Heart right ventricle (tissue), 16 donors: ENCODE measurements around the gene TMEM164. TPM values are rescaled to one million over a fixed set of nuclear protein-coding genes. Genes with fewer than 3 reads are reported as not detected.
A peak's percentile ranks its signal among the peaks of the same experiment; 100 is the strongest.

ENCODE experiments used
- ATAC-seq, 8 donors: fragments of 200-7000 bp; cut with Tn5 transposase; one replicate each; pipeline ENCODE4 v1.9.1; 2020; ENCODE audit warnings: mild to moderate bottlenecking in 8 of 8, moderate library complexity in 8 of 8, moderate number of reproducible peaks in 1 of 8
- DNase-seq, 2 donors: peaks; one replicate each; pipeline ENCODE4 v3.0.0-alpha.2; 2020
- H3K27ac ChIP-seq, 10 donors: fragments of 200-600 bp; sonication (generic) in 2 of 10; one replicate each; pipeline versions ENCODE4 v1.5.0 to v1.8.0; 2020 to 2022; ENCODE audit warnings: mild to moderate bottlenecking in 3 of 10
- H3K27me3 ChIP-seq, 7 donors: fragments of 200-600 bp; one replicate each; pipeline ENCODE4 v1.8.0; 2021 to 2022; ENCODE audit warnings: mild to moderate bottlenecking in 2 of 7
- H3K36me3 ChIP-seq, 9 donors: fragments of 200-600 bp; sonication (generic) in 1 of 9; one replicate each; pipeline versions ENCODE4 v1.5.0 to v1.8.0; 2020 to 2022; ENCODE audit warnings: mild to moderate bottlenecking in 2 of 9
- H3K4me1 ChIP-seq, 9 donors: fragments of 200-600 bp; sonication (generic) in 1 of 9; one replicate each; pipeline versions ENCODE4 v1.5.0 to v1.8.0; 2020 to 2022; ENCODE audit warnings: mild to moderate bottlenecking in 4 of 9
- H3K4me3 ChIP-seq, 10 donors: fragments of 200-600 bp; sonication (generic) in 2 of 10; one replicate each; pipeline versions ENCODE4 v1.5.0 to v1.8.0; 2020 to 2022; ENCODE audit warnings: mild to moderate bottlenecking in 7 of 10, moderate library complexity in 2 of 10
- H3K9me3 ChIP-seq, 11 donors: fragments of 200-600 bp in 10 of 11; sonication (generic) in 2 of 11; one replicate each; pipeline versions ENCODE4 v1.5.0 to v1.8.0; 2013 to 2022; ENCODE audit warnings: mild to moderate bottlenecking in 2 of 11, control low read depth in 1 of 11, moderate library complexity in 1 of 11
- WGBS, 2 donors: extraction: QIAGEN DNeasy Blood & Tissue Kit; methylation state at CpG; one replicate each; pipeline ENCODE4 v1.1.7; 2013; ENCODE audit warnings: inconsistent platforms in 1 of 2; 5-methylcytosine and 5-hydroxymethylcytosine counted together
- intact Hi-C, 10 donors: fragments of 100-400 bp; cut with DNase I; formaldehyde crosslinking; loops; one replicate each; pipeline versions ENCODE4 v1.11.1 to v1.14.2; 2022
- polyA plus RNA-seq, 2 donors: library from polyadenylated mRNA; stranded (reverse); fragments of 200-250 nt; gene quantifications; one replicate each; pipeline ENCODE4 v1.2.3, GENCODE V29; 2013
- total RNA-seq, 10 donors: library from RNA; stranded (reverse); fragmentation: NEBNext Ultra II Directional in 3 of 10; extraction: Animal tissue kit (Norgen Biotek cat#: 25700) in 3 of 10; gene quantifications; one replicate each; pipeline versions ENCODE4 v1.2.1 to v1.2.4, GENCODE V29; 2021 to 2023
- TF ChIP-seq, protein P1 (sequence below), 9 donors: fragments of 200-600 bp; sonication (generic) in 2 of 9; IDR thresholded peaks; one replicate each; pipeline versions ENCODE4 v1.5.0 to v1.8.0; 2021 to 2022; ENCODE audit warnings: antibody characterized with exemption in 9 of 9, mild to moderate bottlenecking in 5 of 9, moderate library complexity in 1 of 9
- donor health status: Arrhythmogenic right ventricular cardiomyopathy.
- donor health status: ischemic (EF 13 %, LVEDD 7.1; RV severe dilation, severe dysfunction).
- donor health status: healthy with polysubstance abuse.
- donor health status: DM: no; HTN: yes; CAD: no.
- donor health status: DM: no; HTN: no; CAD: no.
- donor health status: ischemic (EF 25% LVEDD 6.9; RV normal size, moderate dysfunction).
- donor health status: ischemic (EF 25% LVEDD 5.7; RV mildly dilated, moderate dysfunction).
- donor health status: healthy.
- donor health status: DM: yes; HTN: yes; CAD: no.
- donor health status: Ischemic cardiomyopathy.
- donor health status: ischemic (EF 35%, LVEDD 5.7; RV mildly dilated, moderate dysfunction).
- donor health status: nonischemic (EF 11% LVEDD 7.7; RV severe dilation, severe dysfunction).
- donor health status: DM: yes; HTN: yes; CAD: no.
- donor health status: PGD.
- donor health status: ischemic (EF 29% LVEDD 5.4; RV normal size, mild dysfunction).
- donor health status: nonischemic (EF 23%, LVEDD 6.1; RV moderate dilation, normal function).

TMEM164 gene
- total and polyA plus RNA-seq, 12 donors = 9.7 to 60.6 (median 48.1) TPM

DNA sequence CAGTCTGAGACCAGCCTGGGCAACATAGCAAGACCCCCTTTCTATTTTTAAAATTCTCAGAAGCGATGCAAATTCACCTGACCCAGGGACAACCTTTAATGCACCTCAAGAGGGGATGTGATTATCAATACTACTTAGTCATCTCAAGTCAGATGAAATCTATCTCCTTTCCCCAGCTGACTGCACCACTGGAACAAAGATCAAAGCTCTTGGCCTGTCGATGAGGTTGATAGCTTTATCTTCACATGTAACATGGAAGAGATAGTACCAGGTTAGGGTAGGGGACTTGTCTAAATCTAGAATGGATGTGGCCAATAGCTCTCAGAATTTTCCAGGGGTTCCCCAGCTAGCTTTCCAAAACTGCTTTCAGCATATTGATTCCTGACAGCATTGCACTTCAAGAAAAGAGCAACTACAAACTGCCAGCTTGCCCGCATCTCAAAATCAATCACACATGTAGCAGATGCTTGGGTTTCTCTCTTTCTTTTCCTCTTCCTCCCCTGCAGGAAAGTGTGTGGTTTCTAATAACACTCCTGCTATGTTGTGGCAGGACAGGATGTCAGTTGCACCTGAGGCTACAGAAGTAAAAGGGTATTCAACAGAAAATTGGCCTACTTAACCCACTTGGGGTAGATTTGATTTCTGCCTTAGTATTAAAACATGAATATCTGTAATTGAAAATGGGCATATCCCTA, 12.2 kb upstream of the TMEM164 start:
- ATAC-seq (no peak), DNase-seq (no peak)
- WGBS, 2 donors = 59 to 71% methylated on average over 3 of the region's 3 CpGs
- Histone ChIP-seq H3K27ac (no peak overlapping the region), H3K27me3 (peaks cover 0 to 20% (median 0%) of the 10 kb centered on the region in 7 donors), H3K4me1 (no peaks in the 10 kb centered on the region), H3K9me3 (no peaks in the 10 kb centered on the region), H3K4me3 (no peak overlapping the region), H3K36me3 (no peaks in the 10 kb centered on the region)
- TF ChIP-seq, protein P1, sequence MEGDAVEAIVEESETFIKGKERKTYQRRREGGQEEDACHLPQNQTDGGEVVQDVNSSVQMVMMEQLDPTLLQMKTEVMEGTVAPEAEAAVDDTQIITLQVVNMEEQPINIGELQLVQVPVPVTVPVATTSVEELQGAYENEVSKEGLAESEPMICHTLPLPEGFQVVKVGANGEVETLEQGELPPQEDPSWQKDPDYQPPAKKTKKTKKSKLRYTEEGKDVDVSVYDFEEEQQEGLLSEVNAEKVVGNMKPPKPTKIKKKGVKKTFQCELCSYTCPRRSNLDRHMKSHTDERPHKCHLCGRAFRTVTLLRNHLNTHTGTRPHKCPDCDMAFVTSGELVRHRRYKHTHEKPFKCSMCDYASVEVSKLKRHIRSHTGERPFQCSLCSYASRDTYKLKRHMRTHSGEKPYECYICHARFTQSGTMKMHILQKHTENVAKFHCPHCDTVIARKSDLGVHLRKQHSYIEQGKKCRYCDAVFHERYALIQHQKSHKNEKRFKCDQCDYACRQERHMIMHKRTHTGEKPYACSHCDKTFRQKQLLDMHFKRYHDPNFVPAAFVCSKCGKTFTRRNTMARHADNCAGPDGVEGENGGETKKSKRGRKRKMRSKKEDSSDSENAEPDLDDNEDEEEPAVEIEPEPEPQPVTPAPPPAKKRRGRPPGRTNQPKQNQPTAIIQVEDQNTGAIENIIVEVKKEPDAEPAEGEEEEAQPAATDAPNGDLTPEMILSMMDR (IDR thresholded peaks at IDR 0.05) = no peak
- intact Hi-C loops = loop anchor here in 1 of 10 donors (5.0 kb wide), 1 partner anchor 63 kb away; no protein-coding TSS in a partner anchor

DNA sequence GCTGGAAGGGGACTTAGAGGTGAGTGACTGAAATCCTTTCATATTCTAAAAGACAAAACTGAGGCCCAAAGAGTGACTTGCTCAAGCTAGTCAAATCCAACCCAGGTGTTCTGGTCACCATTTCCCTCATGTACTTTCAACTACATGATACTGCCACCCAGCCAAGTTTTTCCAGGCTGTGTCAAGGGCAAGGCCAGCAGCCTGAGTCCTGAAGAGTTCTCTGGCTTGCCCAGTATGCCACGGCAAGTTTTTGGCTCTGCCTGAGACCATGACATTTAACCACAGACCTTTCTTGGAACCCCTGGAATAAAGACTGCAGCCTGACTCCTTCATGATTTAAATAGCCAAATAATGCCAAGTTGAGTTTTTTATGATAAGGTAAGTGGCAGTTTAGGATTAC, 10.7 kb upstream of the TMEM164 start:
- no peaks in the 10 kb centered on the region for H3K4me1 ChIP-seq
- intact Hi-C loops = loop anchor here in 1 of 10 donors (5.0 kb wide), 1 partner anchor 65 kb away; no protein-coding TSS in a partner anchor
- peak overlapping the region in 1 of 10 donors; percentile 39 for H3K27ac ChIP-seq
- 47 to 67% methylated on average over 1 of the region's 1 CpG for WGBS, 2 donors
- no peaks in the 10 kb centered on the region for H3K36me3 ChIP-seq
- H3K4me3 ChIP-seq = no peak overlapping the region
- TF ChIP-seq, protein P1 (IDR thresholded peaks at IDR 0.05) = no peak
- DNase-seq (no peak), ATAC-seq (peak in 5 of 8 donors; percentile 44 to 73 (median 52))
- peaks cover 0 to 20% (median 0%) of the 10 kb centered on the region in 7 donors for H3K27me3 ChIP-seq
- H3K9me3 ChIP-seq = no peaks in the 10 kb centered on the region

DNA sequence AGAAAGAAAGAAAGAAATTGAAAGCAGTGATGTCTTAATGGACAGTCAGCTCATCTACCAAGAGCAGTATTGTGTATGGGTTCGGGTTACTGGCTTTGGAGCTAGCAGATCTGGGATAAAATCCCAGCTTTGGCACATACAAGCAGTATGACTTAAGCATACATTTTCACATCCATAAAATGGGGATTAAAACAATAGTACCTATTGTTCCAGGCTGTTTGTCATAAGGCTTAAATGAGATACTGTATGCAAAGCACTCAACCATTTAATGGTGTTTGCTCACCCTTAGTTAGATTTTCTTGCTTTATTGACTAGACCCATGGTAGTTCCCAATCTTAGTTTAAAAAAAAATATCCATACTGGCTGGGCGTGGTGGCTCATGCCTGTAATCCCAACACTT, 7.8 kb upstream of the TMEM164 start:
- TF ChIP-seq, protein P1 (IDR thresholded peaks at IDR 0.05) = no peak
- H3K4me3 ChIP-seq = no peak overlapping the region
- peaks cover 0 to 34% (median 0%) of the 10 kb centered on the region in 7 donors for H3K27me3 ChIP-seq
- intact Hi-C loops = no loop called here
- no peaks in the 10 kb centered on the region for H3K9me3 ChIP-seq
- no peaks in the 10 kb centered on the region for H3K4me1 ChIP-seq
- no peaks in the 10 kb centered on the region for H3K36me3 ChIP-seq
- no peak for DNase-seq
- no peak overlapping the region for H3K27ac ChIP-seq
- no peak for ATAC-seq
- WGBS, 2 donors = 96 to 100% methylated on average over 2 of the region's 2 CpGs

DNA sequence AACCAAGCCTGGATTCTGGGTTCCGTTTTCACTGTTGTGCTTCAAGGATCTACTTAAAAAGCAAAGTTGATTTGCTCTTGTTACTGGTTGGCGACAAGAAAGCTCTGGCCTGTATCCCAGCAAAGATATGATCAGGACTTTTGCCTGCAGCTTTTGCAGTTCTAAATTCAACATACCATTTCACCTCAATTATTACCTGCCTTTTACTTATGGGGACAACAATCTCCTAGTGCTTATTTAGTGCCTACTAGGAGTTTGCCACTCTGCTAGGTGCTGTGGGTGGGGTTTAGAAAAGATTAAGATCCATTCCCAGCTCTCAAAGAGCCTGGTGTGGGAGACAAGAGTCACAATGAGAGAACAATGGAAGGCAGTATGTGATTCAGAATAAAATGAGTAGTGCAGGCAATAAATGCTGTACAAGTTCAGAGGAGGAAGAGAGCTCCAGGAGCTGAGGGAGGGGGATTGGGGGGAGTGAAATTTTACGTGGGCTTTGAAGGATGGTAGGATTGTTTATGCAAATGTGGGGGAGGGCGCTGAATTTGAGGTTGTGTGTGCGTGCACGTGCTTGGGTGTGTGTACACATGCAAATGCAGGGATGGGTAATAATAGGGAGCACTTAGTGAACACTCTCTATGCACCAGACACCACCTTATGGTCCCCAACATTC, 5.0 kb upstream of the TMEM164 start:
- H3K27ac ChIP-seq = no peak overlapping the region
- no peaks in the 10 kb centered on the region for H3K9me3 ChIP-seq
- H3K4me3 ChIP-seq = no peak overlapping the region
- intact Hi-C loops = no loop called here
- no peak for ATAC-seq
- H3K4me1 ChIP-seq = peaks cover 0 to 9% (median 0%) of the 10 kb centered on the region in 9 donors
- DNase-seq = no peak
- peaks cover 0 to 38% (median 0%) of the 10 kb centered on the region in 7 donors for H3K27me3 ChIP-seq
- TF ChIP-seq, protein P1 (IDR thresholded peaks at IDR 0.05) = no peak
- 59 to 65% methylated on average over 6 of the region's 6 CpGs for WGBS, 2 donors
- H3K36me3 ChIP-seq = no peaks in the 10 kb centered on the region
